NCI-H82 treated with DMSO at 0.1 percent for 48 hours (cell line): Measurements from ENCODE around the gene ZSCAN21.
A peak's percentile ranks its signal among the peaks of the same experiment; 100 is the strongest.

ENCODE experiments used
- DNase-seq: peaks from one replicate; lab custom pipeline; 2025; ENCODE audit not compliant: unreplicated experiment; lab: John Stamatoyannopoulos, UW

The ZSCAN21 gene

DNA sequence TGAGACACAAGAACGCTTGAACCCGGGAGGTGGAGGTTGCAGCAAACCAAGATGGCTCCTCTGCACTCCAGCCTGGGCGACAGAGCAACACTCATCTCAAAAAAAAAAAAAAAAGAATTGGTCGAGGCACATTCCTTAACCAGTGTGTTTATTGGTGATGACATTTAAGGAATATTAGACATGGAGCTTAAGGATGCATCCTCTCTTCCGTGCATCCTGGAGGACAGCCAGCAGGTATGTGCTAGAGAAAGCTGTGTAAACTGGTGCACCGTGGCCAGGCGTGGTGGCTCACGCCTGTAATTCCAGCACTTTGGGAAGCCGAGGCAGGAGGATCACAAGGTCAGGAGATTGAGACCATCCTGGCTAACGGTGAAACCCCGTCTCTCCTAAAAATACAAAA, 22.4 kb upstream of the ZSCAN21 start:
- DNase-seq = no peak

- DNase-seq = no peak
Measured at GRCh38 chr7:100029596-100029995, 20.0 kb upstream of the ZSCAN21 start.

DNA sequence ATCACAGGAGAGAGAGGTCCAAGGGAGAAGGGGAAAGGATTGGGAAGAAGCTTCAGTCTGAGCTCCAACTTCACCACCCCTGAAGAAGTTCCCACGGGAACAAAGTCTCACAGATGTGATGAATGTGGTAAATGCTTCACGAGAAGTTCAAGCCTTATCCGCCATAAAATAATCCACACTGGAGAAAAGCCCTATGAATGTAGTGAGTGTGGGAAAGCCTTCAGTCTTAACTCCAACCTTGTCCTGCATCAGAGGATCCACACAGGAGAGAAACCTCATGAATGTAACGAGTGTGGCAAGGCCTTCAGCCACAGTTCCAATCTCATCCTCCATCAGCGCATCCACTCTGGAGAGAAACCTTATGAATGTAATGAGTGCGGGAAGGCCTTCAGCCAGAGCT, 16.0 kb upstream of the ZSCAN21 start:
- no peak for DNase-seq

DNA sequence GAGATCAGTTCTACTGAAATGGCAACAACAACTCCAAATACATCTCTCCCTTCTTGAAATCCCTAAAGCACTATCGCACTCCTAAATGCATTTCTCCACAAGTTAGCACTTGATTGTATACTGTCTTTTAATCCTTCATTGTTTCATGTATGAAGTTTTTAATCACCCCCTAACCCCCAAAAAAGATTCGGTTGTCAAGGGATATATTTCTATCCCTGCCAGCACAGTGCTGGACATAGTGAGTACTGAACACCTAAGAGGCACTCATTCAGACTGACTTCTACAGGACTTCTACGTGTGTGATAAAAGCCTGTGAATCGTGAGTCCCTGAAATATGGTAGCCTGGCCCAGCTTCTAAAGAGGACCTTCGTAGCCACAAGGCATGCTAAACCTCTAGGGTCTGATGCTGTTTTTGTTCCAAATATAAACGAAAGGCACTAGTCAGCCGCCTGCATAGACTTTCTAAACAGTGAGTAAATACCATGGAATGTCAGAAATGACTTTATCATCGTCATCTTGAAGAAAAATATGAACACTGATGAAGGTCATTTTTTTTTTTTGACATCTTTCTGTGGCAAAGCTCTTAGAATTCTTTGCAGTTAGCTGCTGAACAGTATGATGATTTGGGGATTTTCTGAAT, 14.6 kb upstream of the ZSCAN21 start:
- DNase-seq = no peak

DNA sequence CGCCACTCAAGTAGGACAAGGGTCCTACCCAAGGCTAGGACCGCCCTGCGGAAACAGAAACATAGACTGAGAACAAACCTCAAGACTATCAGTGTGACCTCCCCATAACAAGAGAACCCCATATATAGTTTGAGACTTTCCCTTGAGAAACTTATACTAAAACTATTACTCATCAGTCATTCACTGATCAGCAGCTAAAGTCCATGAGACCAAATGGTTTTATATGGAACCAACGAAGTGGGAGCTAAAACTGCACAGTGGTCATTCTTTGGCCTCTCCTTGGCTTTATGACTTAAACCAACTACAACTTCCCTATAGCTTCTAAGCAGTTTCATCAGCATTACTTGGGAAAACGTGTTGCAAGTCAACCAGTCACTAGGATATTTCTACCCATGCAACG, 13.7 kb upstream of the ZSCAN21 start:
- DNase-seq = no peak

DNA sequence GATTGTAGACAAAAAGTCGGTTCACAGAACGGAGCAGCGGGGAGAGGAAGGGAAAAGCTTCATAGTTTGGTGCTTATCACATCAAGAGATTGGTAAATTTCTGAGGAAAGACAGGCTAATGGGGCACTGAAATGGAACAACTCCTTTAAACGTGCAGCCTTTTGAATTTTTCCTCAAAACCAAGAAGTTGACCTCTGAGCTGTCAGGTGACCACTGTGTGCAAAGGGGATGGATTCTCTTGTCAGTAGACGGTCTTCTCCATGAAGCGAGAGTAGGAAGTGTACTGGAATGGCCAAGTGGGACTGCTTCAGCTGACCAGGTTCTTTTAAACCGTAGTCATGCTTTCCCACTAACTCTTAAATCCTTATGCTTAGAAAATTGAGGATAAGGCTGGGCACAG, 11.2 kb upstream of the ZSCAN21 start:
- no peak for DNase-seq

GRCh38 chr7:100040575-100040974, 9.0 kb upstream of the ZSCAN21 start:
- no peak for DNase-seq

DNA sequence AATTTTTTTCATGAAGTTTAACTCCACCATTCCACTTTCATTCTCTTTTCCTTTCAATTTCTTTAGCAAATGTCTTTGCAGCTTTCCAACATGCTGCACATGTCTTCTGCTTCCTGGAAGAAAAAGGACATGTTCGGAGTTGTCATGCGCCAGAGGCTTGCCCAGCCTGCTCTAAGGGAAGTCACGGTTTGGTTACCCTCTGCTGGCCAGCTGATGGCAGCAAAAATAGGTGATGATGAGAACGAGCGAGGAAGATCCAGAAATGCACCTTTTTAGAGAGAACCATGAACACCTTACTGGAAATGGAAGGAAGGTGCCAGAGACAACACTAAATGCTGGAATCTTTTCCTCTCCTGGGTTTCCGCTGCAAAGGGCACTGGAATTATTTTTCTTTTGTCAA, 4.9 kb upstream of the ZSCAN21 start:
- no peak for DNase-seq

DNA sequence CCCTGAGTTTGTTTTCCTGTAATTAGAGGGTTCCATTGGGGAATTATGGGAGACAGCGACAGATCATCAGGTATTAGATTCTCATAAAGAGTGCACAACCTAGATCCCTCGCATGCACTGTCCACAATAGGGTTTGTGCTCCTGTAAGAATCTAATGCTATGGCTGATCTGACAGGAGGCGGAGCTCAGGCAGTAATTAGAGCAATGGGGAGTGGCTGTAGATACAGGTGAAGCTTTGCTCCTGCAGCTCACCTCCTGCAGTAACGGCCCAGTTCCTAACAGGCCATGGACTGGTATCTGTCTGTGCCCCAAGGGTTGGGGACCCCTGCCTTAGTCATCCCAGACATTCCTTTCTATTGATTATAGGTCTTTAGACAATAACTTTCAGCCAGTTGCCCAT, 894 bp upstream of the ZSCAN21 start:
- no peak for DNase-seq

- no peak for DNase-seq
Measured at GRCh38 chr7:100051611-100052010, 2.0 kb downstream of the ZSCAN21 start.

- DNase-seq = peak; percentile 28
Measured at GRCh38 chr7:100053215-100053614, 3.6 kb downstream of the ZSCAN21 start.

GRCh38 chr7:100057006-100057405, 7.4 kb downstream of the ZSCAN21 start:
- no peak for DNase-seq

- DNase-seq = no peak
Measured at GRCh38 chr7:100059251-100059739, 9.7 kb downstream of the ZSCAN21 start.

DNA sequence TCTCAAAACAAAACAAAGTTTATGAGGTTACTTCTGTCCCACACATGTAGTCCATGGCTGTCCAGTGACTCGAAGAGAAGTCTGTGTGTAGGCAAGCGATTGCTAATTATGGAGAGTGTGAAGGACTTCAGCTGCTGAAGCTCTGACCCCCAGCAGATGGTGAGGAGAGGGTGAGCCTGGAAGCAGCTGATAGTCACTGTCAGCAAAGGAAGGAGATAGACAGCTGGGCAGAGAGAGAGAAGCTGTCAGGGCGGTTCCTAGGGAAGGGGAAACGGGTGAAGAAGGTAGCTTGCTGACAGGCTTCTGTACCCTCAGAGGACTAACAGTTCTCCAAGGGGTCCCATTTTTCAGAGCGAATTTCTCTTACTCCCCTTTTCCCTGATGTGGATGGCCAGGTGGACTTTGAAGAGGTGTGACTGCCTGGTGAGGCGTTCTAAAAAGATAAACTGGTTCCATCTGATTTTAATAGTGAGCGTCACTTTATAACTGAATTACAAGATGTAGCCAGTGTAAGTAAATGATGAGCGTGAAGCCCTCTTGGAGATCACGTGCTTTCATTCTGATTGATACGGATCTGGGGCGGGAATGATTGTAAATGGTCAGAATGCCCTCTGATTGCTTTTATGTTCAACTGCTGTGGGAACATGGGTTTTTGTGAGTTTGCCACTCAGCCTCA, 12.1 kb downstream of the ZSCAN21 start:
- DNase-seq = no peak

- DNase-seq = no peak
Measured at GRCh38 chr7:100063376-100063775, 13.8 kb downstream of the ZSCAN21 start.

- DNase-seq = no peak
Measured at GRCh38 chr7:100064162-100064561, 14.6 kb downstream of the ZSCAN21 start.

- no peak for DNase-seq
Measured at GRCh38 chr7:100065452-100066186, 16.0 kb downstream of the ZSCAN21 start.

- DNase-seq = no peak
Measured at GRCh38 chr7:100066953-100067352, 17.4 kb downstream of the ZSCAN21 start.

DNA sequence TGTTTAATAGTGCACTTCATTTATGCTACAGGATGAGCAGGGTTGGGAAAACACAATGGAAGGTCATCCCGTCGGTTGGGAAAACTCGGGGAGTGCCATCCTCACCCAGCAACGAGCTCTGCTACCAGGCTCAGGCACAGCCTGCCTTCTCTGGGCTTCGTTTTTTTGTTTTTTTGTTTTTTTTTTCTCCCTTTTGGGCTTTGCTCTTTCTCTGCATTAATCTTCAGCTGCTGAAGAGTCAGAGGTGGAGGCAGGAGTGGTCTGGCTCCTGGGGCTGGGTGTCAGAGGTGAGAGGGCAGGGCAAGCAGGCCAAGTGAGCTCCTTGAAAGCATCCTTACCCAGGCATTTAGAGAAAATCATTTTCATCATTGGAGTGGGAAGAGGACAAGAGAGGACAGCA, 20.4 kb downstream of the ZSCAN21 start:
- no peak for DNase-seq

DNA sequence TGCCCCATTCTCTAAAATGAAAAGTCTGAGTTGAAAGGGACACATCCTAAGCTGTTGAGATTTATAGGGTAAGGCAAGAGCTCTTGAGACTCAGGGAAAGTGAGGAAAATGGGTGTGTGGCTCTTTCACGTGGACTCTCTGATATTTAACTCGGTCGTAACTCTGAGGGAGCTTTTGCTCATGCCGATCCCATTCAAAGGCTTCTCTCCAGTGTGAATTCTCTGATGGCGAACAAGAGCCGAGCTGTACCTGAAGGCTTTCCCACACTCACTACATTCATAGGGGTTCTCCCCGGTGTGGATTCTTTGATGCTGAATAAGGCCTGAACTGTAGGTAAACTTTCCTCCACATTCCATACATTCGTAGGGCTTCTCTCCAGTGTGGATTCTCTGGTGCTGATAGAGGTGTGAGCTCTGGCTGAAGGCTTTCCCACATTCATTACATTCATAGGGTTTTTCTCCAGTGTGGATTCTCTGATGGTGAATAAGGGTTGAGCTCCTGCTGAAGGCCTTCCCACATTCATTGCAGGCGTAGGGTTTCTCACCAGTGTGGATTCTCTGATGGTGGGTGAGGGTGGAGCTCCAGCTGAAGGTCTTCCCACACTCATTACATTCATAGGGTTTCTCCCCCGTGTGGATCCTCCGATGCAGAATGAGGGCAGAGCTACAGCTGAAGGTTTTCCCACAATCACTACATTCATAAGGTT, 21.6 kb downstream of the ZSCAN21 start:
- DNase-seq = no peak

GRCh38 chr7:100072462-100072861, 22.9 kb downstream of the ZSCAN21 start:
- no peak for DNase-seq

- DNase-seq = no peak
Measured at GRCh38 chr7:100074841-100075240, 25.3 kb downstream of the ZSCAN21 start.
